OCI-LY1 (cell line): ENCODE results near the gene DNAJB6.

Experiments
- EZH2 ChIP-seq: fragments of 200-600 bp; sonication (generic), shearing (Covaris generic); IDR thresholded peaks from 2 replicates; pipeline ENCODE4 v1.8.0; 2017; ENCODE audit warnings: borderline replicate concordance, mixed run types, mild to moderate bottlenecking, antibody characterized with exemption, low read length, moderate library complexity, mixed read lengths
- TF ChIP-seq, protein P1 (sequence below): fragments of 200-600 bp; sonication (generic), shearing (Covaris generic); IDR thresholded peaks from 2 replicates; pipeline ENCODE4 v1.5.1; 2017; ENCODE audit warnings: mild to moderate bottlenecking, antibody characterized with exemption, low read length, moderate library complexity, mixed read lengths

DNA sequence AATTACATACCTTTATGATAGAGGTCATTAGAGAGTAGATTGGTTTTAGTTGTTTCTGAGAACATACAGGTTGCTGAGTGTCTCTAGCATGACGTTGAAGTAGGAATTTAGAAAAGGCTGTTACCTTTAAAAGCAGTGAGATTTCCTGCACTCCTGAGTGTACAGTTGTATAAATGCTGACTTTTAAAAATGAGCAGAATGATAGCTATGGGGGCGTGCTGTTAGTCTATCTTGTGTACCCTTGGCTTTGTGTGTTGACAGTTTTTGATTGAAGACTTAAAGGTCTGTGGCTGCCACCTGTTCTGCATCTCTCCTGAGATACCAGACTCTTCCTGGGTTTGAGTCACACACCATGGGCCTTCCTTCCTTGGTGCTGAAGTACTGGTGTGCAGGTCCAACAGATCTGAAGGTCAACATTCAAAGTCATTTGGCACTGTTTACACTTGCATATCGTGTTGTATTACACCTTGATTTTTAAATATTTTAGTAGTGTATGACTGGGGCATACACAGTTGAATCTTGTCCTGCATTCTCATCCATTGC, 23.8 kb downstream of the DNAJB6 start:
- TF ChIP-seq, protein P1, sequence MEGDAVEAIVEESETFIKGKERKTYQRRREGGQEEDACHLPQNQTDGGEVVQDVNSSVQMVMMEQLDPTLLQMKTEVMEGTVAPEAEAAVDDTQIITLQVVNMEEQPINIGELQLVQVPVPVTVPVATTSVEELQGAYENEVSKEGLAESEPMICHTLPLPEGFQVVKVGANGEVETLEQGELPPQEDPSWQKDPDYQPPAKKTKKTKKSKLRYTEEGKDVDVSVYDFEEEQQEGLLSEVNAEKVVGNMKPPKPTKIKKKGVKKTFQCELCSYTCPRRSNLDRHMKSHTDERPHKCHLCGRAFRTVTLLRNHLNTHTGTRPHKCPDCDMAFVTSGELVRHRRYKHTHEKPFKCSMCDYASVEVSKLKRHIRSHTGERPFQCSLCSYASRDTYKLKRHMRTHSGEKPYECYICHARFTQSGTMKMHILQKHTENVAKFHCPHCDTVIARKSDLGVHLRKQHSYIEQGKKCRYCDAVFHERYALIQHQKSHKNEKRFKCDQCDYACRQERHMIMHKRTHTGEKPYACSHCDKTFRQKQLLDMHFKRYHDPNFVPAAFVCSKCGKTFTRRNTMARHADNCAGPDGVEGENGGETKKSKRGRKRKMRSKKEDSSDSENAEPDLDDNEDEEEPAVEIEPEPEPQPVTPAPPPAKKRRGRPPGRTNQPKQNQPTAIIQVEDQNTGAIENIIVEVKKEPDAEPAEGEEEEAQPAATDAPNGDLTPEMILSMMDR: no peak
- no peak for TF ChIP-seq EZH2
